MCF 10A (cell line): ENCODE results near the gene PUS3. TPM values are rescaled to one million over a fixed set of nuclear protein-coding genes. Genes with fewer than 3 reads are reported as not detected.

Experiments
- BruUV-seq: library from RNA; stranded (reverse); fragments of 400-500 nt; replicated peaks from 2 replicates; lab custom pipeline; 2021; lab: Mats Ljungman, UMichigan
- CTCF ChIA-PET: fragments of 300-600 bp; sonication (Branson Sonifier 250); formaldehyde crosslinking; extraction: SDS; loops from one replicate; lab custom pipeline; 2021; ENCODE audit warnings: antibody characterized with exemption, inconsistent platforms; lab: Yijun Ruan, JAX
- POLR2A ChIA-PET: fragments of 300-600, 350-650 bp; sonication (Branson Sonifier 250); formaldehyde crosslinking; extraction: SDS; loops from one replicate; lab custom pipeline; 2020; ENCODE audit warnings: antibody characterized with exemption, inconsistent platforms; lab: Yijun Ruan, JAX
- DNase-seq: peaks from one replicate; pipeline ENCODE4 v3.0.0-alpha.2; 2018; ENCODE audit not compliant: unreplicated experiment
- H3K27ac Mint-ChIP-seq: one replicate; pipeline ENCODE4 v1.8.0; 2022; ENCODE audit warnings: mild to moderate bottlenecking, low read depth, mixed read lengths; ENCODE audit not compliant: unreplicated experiment
- H3K27me3 Mint-ChIP-seq: one replicate; pipeline ENCODE4 v1.8.0; 2022; ENCODE audit warnings: mixed read lengths; ENCODE audit not compliant: insufficient read depth, unreplicated experiment
- H3K36me3 Mint-ChIP-seq: one replicate; pipeline ENCODE4 v1.8.0; 2022; ENCODE audit warnings: mild to moderate bottlenecking, moderate library complexity, mixed read lengths; ENCODE audit not compliant: insufficient read depth, unreplicated experiment
- H3K4me1 Mint-ChIP-seq: one replicate; pipeline ENCODE4 v1.8.0; 2022; ENCODE audit warnings: mixed read lengths; ENCODE audit not compliant: insufficient read depth, unreplicated experiment
- H3K4me3 Mint-ChIP-seq: one replicate; pipeline ENCODE4 v1.8.0; 2022; ENCODE audit warnings: mild to moderate bottlenecking, moderate library complexity, mixed read lengths; ENCODE audit not compliant: unreplicated experiment
- H3K9me3 Mint-ChIP-seq: one replicate; pipeline ENCODE4 v1.8.0; 2022; ENCODE audit warnings: mixed read lengths; ENCODE audit not compliant: unreplicated experiment
- intact Hi-C: fragments of 100-400 bp; cut with micrococcal nuclease; formaldehyde crosslinking; loops from 2 replicates; pipeline ENCODE4 v1.14.1; 2022
- total RNA-seq: library from RNA; stranded (reverse); gene quantifications from 2 replicates; pipeline ENCODE4 v1.2.3, GENCODE V29; 2022
- TF ChIP-seq, protein P1 (sequence below): fragments of 200-600 bp; IDR thresholded peaks from one replicate; pipeline ENCODE4 v1.8.0; 2022; ENCODE audit warnings: antibody characterized with exemption, mild to moderate bottlenecking; ENCODE audit not compliant: unreplicated experiment

PUS3 gene
- total RNA-seq, 1 experiment from 2014 or later, result 16.5 TPM

DNA sequence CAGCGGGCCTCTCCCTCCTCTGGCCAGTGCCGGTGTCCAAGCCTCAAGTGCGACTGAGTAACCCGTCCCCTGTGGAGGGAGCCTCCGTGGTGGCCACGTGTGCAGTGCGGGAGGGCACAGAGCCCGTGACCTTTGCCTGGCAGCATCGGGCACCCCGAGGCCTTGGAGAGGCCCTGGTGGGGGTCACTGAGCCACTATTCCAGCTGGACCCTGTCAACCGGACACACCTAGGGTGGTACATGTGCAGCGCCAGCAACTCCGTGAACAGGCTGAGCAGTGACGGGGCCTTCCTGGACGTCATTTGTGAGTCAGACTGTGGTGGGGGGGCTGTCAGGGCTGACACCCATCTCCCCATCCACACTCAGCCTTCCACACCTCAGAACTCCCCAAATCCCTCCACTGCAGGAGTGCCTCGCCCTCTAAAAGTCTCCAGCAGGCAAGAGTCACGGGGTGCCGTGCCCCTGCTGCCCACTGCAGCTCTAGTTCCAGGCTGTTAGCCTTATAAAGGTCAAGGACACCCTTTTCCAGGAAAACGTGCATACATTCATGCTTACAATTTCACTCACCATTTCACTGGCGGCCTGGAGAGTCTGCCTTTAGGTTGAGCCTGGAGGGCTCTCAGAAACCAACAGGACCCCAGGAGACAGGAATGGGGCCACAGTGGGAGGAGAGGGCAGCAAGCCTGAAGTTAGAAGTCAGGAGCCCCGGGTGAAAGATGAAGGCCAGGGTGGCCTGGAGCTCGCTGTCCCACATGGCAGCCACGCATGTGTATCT is 45.5 kb upstream of the PUS3 start:
- DNase-seq, result no peak
- Mint-ChIP-seq H3K9me3 (no peaks in the 10 kb centered on the region), H3K4me3 (no peak overlapping the region), H3K36me3 (no peaks in the 10 kb centered on the region), H3K27ac (no peak overlapping the region), H3K27me3 (no peaks in the 10 kb centered on the region), H3K4me1 (peaks cover 12% of the 10 kb centered on the region)
- no TSS peak for BruUV-seq
- ChIA-PET POLR2A (interaction anchor here (0.7 kb wide), 1 partner anchor 9 kb away, joined by 3 read pairs; no protein-coding TSS in a partner anchor), CTCF (interaction anchor here (0.7 to 1.9 kb wide), 3 partner anchors 25 to 245 kb away, joined by 3 to 5 read pairs (median 3); no protein-coding TSS in a partner anchor)
- TF ChIP-seq, protein P1, sequence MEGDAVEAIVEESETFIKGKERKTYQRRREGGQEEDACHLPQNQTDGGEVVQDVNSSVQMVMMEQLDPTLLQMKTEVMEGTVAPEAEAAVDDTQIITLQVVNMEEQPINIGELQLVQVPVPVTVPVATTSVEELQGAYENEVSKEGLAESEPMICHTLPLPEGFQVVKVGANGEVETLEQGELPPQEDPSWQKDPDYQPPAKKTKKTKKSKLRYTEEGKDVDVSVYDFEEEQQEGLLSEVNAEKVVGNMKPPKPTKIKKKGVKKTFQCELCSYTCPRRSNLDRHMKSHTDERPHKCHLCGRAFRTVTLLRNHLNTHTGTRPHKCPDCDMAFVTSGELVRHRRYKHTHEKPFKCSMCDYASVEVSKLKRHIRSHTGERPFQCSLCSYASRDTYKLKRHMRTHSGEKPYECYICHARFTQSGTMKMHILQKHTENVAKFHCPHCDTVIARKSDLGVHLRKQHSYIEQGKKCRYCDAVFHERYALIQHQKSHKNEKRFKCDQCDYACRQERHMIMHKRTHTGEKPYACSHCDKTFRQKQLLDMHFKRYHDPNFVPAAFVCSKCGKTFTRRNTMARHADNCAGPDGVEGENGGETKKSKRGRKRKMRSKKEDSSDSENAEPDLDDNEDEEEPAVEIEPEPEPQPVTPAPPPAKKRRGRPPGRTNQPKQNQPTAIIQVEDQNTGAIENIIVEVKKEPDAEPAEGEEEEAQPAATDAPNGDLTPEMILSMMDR, result no peak
- intact Hi-C loops, result no loop called here

DNA sequence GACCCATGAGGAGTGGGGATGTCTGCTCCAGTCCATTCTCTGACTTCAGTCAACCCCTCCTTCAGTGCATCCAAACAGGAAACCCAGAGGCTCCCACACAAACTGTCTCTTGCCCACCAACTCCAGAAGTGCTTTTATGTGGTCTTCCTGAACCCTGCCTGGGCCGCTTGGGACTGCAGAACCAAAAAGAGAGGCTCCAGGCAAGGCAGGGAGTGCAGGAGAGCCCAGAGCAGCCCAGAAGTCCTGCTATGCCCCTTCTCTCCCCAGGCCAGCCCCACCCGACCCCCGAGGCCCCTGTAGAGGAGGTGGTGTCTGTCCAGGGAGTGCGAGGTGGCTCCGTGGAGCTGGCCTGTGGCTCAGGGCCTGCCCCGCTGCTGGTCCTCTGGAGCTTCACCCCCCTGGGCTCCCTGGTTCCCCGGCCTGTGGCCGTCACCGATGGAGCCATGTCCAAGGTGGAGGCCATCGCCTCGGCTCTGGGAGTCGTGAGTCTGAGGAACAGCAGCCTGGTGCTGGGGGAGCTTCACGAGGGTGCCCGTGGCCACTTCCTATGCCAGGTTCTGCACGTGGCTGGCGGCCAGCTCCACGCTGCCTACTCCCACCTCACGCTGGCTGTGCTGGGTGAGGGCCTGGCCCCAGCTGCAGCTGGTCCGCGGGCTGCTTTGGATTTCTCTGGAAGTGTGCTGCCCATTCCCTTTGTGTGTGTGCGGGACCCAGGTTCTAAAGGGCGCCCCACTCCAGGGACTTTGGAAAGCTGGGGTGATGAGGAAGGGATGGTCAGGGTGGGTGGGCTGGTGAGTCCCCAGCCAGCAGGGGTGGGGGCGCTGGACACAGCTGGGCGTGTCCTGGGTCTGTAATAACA is 44.6 kb upstream of the PUS3 start:
- intact Hi-C loops, result no loop called here
- Mint-ChIP-seq H3K27ac (no peak overlapping the region), H3K4me3 (no peak overlapping the region), H3K4me1 (peaks cover 9% of the 10 kb centered on the region), H3K9me3 (no peaks in the 10 kb centered on the region), H3K36me3 (no peaks in the 10 kb centered on the region), H3K27me3 (no peaks in the 10 kb centered on the region)
- ChIA-PET POLR2A (no interaction called here), CTCF (interaction anchor here (0.7 to 1.9 kb wide), 3 partner anchors 24 to 246 kb away, joined by 3 to 5 read pairs (median 3); no protein-coding TSS in a partner anchor)
- no peak for DNase-seq
- TF ChIP-seq, protein P1, result no peak
- no TSS peak for BruUV-seq

DNA sequence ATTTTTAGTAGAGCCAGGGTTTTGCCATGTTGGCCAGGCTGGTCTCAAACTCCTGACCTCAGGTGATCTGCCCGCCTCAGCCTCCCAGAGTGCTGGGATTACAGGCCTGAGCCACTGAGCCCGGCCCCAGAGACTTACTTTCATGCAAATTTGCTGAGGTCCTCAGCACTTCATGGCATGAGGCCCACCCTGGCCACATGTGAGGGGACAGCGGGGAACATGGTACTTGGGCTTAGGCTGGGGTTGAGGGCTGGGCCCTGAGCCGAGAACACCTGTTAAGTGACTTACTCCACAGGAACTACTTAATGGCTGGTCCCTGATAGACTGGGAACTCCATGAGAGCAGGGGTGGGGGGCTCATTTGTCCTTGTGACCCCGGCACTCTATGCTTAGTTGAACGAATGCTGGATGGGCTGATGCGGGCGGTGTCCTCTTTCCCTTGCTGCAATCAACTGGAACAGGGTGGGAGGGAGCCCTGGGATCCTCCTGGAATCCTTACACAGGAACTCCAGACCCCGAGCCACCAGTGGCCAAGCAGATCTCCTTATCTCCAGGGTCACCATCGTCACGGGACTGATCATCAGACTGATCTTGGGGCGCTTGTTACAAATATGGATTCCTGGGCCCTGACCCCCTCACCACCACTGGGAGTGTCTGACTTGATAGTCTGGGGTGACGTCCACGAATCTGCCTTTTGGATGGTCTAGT is 43.9 kb upstream of the PUS3 start:
- ChIA-PET POLR2A (no interaction called here), CTCF (interaction anchor here (0.7 to 7.4 kb wide), 2 partner anchors 115 kb away, joined by 3 to 137 read pairs; partner anchors contain the start of gene CDON)
- Mint-ChIP-seq H3K27me3 (no peaks in the 10 kb centered on the region), H3K4me1 (peaks cover 14% of the 10 kb centered on the region), H3K27ac (no peak overlapping the region), H3K4me3 (no peak overlapping the region), H3K36me3 (no peaks in the 10 kb centered on the region), H3K9me3 (no peaks in the 10 kb centered on the region)
- intact Hi-C loops, result no loop called here
- no peak for DNase-seq
- TF ChIP-seq, protein P1, result no peak
- BruUV-seq, result no TSS peak
